GM19328 (cell line): ENCODE data around the gene PDGFC.

ENCODE experiments used
- ATAC-seq: cut with Tn5 transposase; IDR thresholded peaks from one replicate; pipeline ENCODE4 v1.9.1; 2021; ENCODE audit warnings: mild to moderate bottlenecking, moderate library complexity; ENCODE audit not compliant: unreplicated experiment

Gene PDGFC

GRCh38 chr4:156762851-156763250 is 208.7 kb downstream of the PDGFC start:
- no peak for ATAC-seq

- no peak for ATAC-seq
These were observed 215.5 kb downstream of the PDGFC start for GRCh38 chr4:156756118-156756517.

DNA sequence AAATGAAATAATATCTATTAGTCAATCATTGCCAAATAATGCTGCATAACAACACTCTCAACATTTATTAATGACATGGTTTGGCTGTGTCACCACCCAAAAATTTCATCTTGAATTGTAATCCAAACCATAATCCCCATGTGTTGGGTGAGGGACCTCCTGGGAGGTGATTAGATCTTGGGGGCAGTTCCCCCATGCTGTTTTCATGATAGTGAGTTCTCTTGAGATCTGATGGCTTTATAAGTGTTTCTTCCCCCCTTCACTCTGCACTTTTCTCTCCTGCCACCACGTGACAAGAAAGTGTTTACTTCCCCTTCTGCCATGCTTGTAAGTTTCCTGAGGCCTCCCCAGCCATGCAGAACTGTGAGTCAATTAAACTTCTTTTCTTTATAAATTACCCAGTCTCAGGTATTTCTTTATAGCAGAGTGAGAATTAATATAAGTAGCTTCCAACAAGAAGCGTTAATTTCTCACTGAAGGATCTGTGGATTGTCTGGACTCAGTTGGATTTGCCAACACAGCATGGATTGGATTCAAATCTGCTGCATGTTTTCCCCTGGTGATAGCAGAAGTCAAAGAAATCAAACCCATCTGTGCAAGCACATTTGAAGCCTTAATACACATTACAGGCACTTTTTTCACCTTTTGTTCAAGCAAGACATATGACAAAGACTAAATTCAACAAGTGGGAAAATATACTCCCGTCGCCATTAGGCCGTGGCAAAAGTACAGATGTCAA is 216.6 kb downstream of the PDGFC start:
- ATAC-seq: no peak

DNA sequence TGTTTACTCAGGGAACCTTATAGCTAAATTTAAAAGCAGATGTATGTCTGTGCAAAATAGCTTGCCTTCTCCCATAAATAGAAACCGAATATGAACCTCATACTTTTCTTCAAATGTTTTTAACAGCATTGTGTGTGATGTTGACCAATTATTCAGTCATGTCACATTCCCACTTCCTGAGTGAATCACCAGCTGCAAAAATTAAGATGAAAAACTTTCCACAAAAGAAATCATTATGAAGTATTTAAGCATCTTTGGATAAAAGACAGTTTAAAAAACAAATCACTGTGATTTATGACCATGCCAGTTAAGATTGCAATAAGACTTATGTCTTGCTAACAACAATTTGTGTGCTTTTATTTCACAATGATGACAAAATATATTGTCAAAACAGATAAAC is 220.1 kb downstream of the PDGFC start:
- ATAC-seq: no peak

DNA sequence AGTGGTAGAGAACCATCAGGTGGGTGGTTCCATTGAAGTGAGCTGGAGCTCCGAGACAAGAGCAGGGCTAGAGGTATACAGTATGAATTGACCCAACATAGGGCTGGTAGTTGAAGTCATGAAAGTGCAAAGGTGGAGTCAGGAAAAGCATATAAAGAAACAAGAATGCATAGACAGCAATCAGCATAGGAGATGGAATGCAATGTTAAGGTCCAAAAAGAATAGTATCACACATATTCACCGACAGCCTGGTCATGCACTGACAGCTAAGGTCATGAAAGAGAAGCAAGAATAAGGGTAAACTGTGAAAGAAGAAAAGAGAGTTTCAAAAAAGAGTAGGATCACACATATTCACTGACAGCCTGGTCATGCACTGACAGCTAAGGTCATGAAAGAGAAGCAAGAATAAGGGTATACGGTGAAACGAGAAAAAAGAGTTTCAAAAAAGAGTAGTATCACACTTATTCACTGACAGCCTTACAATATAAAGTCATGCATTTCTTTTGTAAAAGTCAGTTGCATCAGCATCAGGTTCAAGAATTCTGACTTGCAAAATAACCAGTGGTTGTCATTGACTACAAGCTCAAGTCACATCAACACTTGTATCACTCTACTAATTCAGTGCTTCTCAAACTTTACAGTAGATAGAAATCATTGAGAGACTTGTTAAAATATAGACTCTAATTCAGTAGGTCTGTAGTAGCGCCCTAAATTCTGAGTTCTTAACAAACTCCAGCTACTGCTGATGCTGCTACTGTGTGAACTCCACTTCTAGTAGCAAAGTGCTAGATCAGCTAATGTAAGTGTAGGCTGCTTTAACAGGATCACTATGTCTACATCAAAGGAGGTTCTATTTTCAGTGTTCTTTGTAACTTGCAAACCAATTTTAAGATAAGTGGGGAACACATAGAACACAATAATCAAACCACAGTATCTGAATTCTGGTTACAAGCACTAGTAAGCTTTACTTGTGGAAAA is 221.9 kb downstream of the PDGFC start:
- no peak for ATAC-seq

- ATAC-seq: no peak
These were observed 225.5 kb downstream of the PDGFC start for GRCh38 chr4:156746111-156746510.

DNA sequence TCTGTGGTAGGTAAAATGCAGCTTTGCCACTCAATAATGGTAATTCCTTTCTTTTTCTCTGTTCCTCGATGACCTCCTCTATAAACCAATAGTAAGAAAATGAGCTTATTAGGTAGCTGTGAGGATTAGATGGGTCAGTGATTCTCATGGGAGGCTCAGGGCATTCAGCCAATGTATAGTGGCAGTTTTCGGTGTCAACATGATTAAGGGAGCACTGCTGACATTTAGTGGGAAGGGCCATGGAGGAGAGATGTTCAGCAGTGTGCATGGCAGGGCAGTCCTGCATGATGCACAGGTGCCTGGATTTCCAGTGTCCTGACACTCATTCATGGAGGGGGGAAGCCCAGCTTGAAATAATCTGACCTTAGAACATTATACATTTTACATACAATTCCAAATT is 232.8 kb downstream of the PDGFC start:
- ATAC-seq: no peak

GRCh38 chr4:156734965-156735895 is 236.4 kb downstream of the PDGFC start:
- no peak for ATAC-seq

DNA sequence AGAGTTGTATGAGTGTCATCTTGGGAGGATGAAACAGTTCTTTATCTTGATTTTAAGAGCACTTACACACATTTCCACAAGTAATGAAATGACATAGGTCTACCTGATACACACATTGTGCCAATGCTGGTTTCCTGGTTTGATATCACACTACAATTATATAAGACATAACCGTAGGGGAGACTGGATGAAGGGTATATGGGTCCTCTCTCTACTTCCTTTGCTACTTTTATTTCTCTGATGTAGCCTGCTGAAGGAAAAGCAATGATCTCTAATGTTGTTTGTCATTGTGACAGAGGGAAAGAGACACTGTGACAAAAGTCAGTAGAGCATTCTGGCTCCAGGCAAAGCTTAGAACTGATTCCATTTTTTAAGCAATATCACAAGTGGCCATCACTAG is 238.0 kb downstream of the PDGFC start:
- no peak for ATAC-seq

DNA sequence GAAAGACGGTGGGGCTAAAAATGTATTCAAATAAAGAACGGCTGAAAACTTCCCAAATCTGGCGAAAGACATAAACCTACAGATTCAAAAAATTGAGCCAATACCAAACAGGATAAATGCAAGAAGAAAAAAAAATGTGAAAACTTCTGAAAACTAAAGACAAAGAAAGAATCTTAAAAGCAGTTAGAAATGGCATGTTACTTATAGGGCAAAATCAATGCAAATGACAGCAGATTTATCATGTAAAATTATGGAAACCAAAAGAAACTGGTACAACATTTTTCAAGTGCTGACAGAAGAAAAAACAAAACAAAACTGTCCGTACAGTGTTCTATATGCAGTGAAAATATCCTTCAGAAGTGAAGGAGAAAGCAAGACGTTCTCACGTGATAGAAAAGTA is 239.0 kb downstream of the PDGFC start:
- no peak for ATAC-seq

GRCh38 chr4:156729416-156729815 is 242.2 kb downstream of the PDGFC start:
- no peak for ATAC-seq

- ATAC-seq: no peak
These were observed 246.3 kb downstream of the PDGFC start for GRCh38 chr4:156725257-156725656.

GRCh38 chr4:156723951-156724668 is 247.5 kb downstream of the PDGFC start:
- ATAC-seq: no peak

DNA sequence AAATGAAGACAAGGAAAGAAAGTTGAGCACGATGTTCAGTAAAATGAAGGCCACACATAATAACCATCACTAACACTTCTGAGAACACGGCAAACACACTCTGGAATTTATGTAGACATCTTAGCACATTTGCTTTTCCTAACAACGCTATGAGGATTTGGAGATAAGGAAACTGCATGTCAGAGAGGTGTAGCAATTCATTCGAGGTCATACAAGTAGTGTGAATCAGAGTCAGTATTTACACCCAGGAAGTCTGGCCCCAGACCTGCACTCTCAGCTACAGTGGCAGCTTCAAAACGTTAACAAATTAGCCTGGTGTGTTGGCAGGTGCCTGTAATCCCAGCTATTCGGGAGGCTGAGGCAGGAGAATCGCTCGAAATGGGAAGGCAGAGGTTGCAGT is 253.4 kb downstream of the PDGFC start:
- ATAC-seq: no peak

- no peak for ATAC-seq
These were observed 260.4 kb downstream of the PDGFC start for GRCh38 chr4:156711193-156711590.
